Measurements from ENCODE around the gene MCF2L2.

- TF ChIP-seq TAF1 (IDR thresholded peaks at IDR 0.05; ENCODE audit: borderline replicate concordance, insufficient read depth, low read length), result no peak
- TF ChIP-seq POLR2AphosphoS5 (IDR thresholded peaks at IDR 0.05; ENCODE audit: low read depth, low read length), result no peak
- TF ChIP-seq REST (IDR thresholded peaks at IDR 0.05; ENCODE audit: insufficient read depth in 1 of 2, low read depth in 2 of 2, low read length in 2 of 2), result no peak
- TF ChIP-seq FOXP2 (optimal IDR thresholded peaks at IDR 0.05; ENCODE audit: borderline replicate concordance, extremely low read depth, extremely low read length, insufficient read depth), result no peak
Observed at GRCh38 chr3:183454064-183454463, 25.6 kb upstream of the MCF2L2 start.

All from PFSK-1 (cell line).